ENCODE data around the gene NSUN6. TPM values are rescaled to one million over a fixed set of nuclear protein-coding genes. Genes with fewer than 3 reads are reported as not detected.
A peak's percentile ranks its signal among the peaks of the same experiment; 100 is the strongest.

NSUN6 gene
- total RNA-seq, 3 donors from 2014 or later = 6.7 to 10.6 (median 8.9) TPM

DNA sequence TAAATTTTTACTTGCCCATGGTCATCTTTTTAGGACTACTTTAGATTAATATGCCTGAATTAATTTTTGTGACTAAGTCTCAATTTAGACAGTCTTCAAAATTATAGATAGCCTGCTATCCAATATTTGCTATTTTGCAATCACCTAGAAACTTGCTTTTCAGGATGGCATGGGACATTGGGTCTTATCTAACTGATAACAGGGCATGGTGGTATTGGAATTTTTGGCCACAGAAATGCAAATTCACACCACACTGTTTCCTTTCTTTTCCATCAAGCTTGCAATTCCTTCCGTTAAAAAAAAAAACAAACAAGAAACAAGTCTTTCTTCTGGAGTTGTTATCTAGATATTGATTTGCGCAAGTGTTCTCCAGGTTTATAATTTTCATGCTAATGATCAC lies 16.6 kb upstream of the NSUN6 start:
- peaks cover 16% of the 10 kb centered on the region for H3K36me3 Mint-ChIP-seq (ENCODE audit: insufficient read depth)
- H3K9me3 Mint-ChIP-seq = no peaks in the 10 kb centered on the region

DNA sequence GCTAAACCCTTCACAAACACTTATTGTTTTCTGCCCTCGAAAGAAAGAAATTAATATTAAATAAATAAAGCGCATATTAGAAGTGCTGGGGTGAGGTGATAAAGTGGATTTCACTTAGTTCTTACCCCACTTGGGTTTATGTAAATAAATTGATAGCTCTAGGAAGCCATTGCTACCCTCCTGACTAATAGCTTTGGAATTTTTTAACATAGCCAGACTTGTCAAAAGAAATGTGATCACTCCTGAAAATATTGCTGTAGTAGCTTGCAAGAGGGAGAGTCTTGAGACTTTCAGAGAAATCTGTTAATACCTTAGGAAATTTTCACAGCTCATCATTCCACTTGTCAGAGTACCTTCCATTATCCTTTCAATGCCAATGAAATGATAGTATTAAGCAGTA lies 15.4 kb upstream of the NSUN6 start:
- no peak overlapping the region for H3K4me3 Mint-ChIP-seq
- ATAC-seq (no peak), DNase-seq (no peak)
- no peaks in the 10 kb centered on the region for H3K27me3 Mint-ChIP-seq (ENCODE audit: low read depth)
- peaks cover 37% of the 10 kb centered on the region for H3K4me1 Mint-ChIP-seq (ENCODE audit: low read depth)
- H3K9me3 Mint-ChIP-seq = no peaks in the 10 kb centered on the region
- H3K36me3 Mint-ChIP-seq (ENCODE audit: insufficient read depth) = peaks cover 16% of the 10 kb centered on the region

More for the DNA sequence above, 16.6 kb upstream of the NSUN6 start:
- no peak for DNase-seq
- no peaks in the 10 kb centered on the region for H3K27me3 Mint-ChIP-seq (ENCODE audit: low read depth)
- ATAC-seq = no peak
- peaks cover 29% of the 10 kb centered on the region for H3K4me1 Mint-ChIP-seq (ENCODE audit: low read depth)
- H3K4me3 Mint-ChIP-seq = no peak overlapping the region

DNA sequence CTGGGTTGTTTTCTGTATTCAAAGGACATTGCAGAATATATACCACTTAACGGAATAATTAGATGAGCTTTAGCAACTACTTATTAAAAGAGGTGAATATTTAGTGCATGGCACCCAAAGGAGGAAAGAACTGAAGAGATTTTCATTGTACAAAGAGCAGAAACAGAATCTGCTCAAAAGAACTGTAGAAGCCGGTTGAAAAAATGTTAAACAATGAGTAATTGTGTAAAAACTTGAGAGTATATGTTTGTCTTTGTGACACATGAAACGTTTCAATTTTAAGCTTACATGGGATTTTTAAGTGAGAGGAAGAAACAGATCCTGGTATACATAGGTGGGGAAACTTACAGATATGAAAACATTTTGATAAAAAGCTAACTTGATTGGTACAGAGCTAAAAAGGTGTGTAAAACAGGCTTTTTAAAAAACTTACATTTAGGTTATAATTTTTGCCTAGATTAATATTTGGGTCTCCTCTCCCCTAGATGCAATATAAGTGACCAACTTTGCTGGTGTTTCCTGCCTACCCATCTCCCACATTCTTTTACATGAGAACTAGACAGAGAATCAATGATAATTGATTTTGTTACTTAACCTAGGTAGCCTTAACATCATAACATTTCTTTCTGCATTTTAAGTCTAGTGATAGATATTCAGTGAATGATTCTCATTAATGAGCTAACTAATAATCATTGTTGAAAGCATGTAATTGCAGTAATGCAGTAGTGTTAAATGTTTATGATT lies 14.6 kb upstream of the NSUN6 start:
- no peak for ATAC-seq
- Mint-ChIP-seq H3K36me3 (ENCODE audit: insufficient read depth) (peaks cover 15% of the 10 kb centered on the region), H3K9me3 (no peaks in the 10 kb centered on the region), H3K4me1 (ENCODE audit: low read depth) (peaks cover 45% of the 10 kb centered on the region), H3K4me3 (no peak overlapping the region), H3K27me3 (ENCODE audit: low read depth) (no peaks in the 10 kb centered on the region)
- no peak for DNase-seq

DNA sequence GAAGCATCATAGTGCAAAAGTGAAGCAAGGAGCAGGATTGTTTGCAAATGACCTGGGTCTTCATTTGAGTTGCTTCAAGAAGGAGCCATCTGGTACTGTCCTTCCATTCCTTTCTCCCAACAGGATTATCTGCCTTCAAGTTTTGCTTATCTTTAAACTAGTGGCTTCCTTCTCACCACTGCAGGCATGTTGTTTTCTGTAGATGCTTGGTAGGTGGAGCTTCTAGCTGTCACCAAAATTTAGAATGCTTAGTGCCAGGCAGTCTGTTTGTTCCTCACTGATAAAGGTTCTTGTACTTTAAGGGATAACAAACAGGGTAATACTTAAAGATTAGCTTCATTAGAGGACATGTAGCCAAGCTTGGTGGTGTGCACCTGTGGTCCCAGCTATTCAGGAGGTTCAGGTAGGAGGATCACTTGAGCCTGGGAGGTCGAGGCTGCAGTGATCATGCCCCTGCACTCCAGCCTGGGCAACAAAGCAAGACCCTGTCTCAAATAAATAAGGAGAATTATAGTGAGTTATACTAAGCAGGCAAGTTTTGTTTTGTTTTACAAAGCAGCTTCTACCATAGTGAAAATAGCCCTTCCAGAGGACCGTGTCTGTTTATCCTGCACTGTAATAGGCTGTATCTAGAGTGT lies 13.6 kb upstream of the NSUN6 start:
- Mint-ChIP-seq H3K9me3 (no peaks in the 10 kb centered on the region), H3K27me3 (ENCODE audit: low read depth) (no peaks in the 10 kb centered on the region), H3K4me3 (no peak overlapping the region), H3K4me1 (ENCODE audit: low read depth) (peaks cover 52% of the 10 kb centered on the region), H3K36me3 (ENCODE audit: insufficient read depth) (peaks cover 15% of the 10 kb centered on the region)
- no peak for DNase-seq
- no peak for ATAC-seq

DNA sequence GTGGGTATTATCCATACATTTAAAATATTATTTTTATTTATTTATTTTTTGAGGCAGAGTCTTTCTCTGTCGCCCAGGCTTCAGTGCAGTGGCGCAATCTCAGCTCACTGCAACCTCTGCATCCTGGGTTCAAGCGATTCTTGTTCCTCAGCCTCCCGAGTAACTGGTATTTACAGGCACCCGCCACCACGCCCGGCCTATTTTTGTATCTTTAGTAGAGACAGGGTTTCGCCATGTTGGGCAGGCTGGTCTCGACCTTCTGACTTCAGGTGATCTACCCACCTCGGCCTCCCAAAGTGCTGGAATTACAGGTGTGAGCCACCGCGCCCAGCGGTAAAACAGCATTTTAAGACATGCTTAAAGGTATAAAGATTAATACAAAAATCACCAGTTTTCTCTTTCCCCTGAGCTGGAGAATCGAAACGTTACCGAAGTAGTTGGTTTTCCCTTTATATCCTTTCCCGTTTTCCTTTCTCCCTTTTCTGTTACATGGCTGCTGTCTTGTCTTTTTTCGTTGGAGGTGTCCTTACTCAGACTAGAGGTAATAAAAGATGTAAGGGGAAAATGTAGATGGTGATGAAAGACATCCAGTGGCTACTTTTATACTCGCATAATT lies 9.5 kb upstream of the NSUN6 start:
- ATAC-seq = no peak
- no peak for DNase-seq
- H3K27me3 Mint-ChIP-seq (ENCODE audit: low read depth) = no peaks in the 10 kb centered on the region
- peak overlapping the region; percentile 76 for H3K4me3 Mint-ChIP-seq
- H3K4me1 Mint-ChIP-seq (ENCODE audit: low read depth) = peaks cover 59% of the 10 kb centered on the region
- H3K9me3 Mint-ChIP-seq = no peaks in the 10 kb centered on the region
- H3K36me3 Mint-ChIP-seq (ENCODE audit: insufficient read depth) = peaks cover 3% of the 10 kb centered on the region

DNA sequence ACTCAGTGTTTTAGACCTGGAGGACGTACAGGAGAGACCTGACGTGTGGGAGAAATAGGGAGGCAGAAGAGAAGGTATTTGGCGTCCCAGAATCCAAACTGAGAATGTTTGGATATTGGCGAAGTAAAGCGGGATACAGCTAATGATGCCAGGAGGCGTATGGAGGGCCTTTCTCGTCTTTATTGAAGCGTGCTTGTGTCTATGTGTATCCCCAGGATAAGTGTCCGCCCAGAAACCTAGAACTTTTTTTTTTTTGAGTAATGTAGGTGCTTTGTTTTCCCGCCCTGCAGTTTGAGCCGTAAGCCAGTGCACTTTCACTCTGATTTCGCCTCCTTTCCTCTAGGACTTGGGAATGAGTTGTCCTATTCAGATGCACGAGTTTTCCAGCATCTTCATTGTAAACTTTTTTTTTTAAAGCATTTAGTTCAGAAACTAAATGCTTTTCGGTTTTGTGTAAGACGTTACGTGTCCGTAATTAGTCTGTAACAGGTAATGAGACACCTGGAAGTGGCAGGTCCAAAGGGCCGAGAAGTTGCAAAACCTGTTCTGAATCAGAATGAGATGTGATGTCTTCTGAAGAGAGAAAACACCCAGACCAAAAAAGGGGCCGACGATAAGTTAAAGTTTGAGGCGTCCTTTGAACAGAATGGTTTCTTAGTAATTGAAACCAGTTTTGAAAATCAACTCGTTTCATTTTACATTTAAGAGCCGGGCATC lies 8.6 kb upstream of the NSUN6 start:
- H3K4me1 Mint-ChIP-seq (ENCODE audit: low read depth) = peaks cover 49% of the 10 kb centered on the region
- DNase-seq = no peak
- peak; percentile 5 to 12 for ATAC-seq
- H3K4me3 Mint-ChIP-seq = peak overlapping the region; percentile 97
- H3K27me3 Mint-ChIP-seq (ENCODE audit: low read depth) = no peaks in the 10 kb centered on the region
- H3K36me3 Mint-ChIP-seq (ENCODE audit: insufficient read depth) = peaks cover 3% of the 10 kb centered on the region
- H3K9me3 Mint-ChIP-seq = no peaks in the 10 kb centered on the region

DNA sequence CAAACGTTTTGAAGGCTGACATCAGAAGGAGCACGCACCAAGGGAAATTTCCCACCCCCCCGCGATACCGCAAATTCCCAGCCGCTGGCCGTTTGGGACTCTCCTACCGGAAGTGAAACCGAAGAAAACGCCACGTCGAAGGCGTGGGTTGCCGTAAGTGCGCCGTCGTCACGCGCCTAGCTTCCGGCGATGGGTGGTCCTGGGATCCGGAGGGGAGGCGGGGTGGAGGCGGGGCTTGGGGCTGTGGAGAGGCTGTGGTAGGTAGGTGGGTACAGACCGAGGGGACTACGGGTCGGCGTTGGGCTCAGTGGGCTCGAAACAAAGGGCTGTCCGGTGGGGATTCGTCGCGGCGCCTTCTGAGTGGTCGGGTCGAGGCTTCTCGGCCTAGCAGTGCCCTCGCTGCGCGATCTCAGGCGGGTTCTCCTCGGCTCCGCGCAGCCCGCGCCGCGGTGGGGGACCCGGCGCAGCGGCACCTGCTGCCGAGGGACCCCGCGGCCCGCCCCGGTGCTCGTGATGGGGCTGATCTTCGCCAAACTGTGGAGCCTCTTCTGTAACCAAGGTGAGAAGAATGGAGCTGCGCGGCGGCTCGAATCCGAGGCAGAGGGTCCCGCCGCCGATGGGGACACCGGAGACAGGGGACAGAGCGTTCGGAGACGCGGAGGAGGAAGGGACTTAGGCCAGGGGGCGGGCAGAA lies 7.9 kb upstream of the NSUN6 start, which contains the start of gene ARL5B:
Gene ARL5B (plus strand): TSS at position 307 of the 694 bp plus-strand sequence. CDS start 207 bp downstream, at position 514.
- ATAC-seq = peak; percentile 97 to 98

DNA sequence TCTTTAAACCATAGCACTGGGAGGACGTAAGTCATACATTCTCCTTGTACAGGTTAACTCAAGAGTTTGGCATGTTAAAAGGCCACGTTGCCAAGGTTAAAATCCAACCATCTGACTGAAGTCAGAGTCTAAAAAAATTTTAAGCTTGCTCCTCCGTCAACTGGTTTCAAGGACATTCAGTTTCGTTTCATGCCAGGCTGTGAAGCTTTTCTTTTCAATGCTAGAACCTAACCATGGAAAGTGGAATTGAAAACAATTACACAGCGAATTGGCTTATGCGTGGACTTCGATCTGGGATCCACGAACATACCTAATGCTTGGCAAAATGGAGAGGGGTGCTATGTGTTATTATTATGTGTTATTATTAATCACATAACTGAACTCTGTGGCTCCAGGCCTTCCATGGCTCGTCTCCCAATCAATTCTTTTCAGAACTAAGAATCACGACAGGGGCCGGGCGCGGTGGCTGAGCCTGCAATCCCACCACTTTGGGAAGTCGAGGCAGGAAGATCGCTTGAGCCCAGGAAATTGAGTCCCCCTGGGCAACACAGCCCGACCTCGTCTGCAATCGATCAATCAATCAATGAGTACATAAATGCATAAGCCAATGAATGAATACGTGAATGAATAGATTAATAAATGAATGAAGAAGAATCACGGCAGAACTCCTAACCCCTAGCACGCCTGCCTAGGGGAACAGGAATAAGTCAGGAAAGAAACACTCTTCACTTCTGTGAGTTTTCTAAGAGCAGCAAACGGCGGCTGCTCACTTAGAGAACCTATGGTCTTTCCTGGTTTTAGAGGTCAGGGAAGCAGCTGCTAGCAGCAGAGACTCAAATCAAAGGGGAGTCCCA lies 7.1 kb upstream of the NSUN6 start:
- Mint-ChIP-seq H3K9me3 (no peaks in the 10 kb centered on the region), H3K36me3 (ENCODE audit: insufficient read depth) (peaks cover 8% of the 10 kb centered on the region), H3K4me1 (ENCODE audit: low read depth) (peaks cover 40% of the 10 kb centered on the region), H3K4me3 (peak overlapping the region; percentile 97), H3K27me3 (ENCODE audit: low read depth) (no peaks in the 10 kb centered on the region)
- no peak for ATAC-seq
- DNase-seq = no peak

More for the DNA sequence above, 7.9 kb upstream of the NSUN6 start, which contains the start of gene ARL5B:
- Mint-ChIP-seq H3K4me1 (ENCODE audit: low read depth) (peaks cover 47% of the 10 kb centered on the region), H3K4me3 (peak within 1 kb of the TSS; percentile 97), H3K36me3 (ENCODE audit: insufficient read depth) (peaks cover 7% of the 10 kb centered on the region), H3K9me3 (no peaks in the 10 kb centered on the region), H3K27me3 (ENCODE audit: low read depth) (no peaks in the 10 kb centered on the region)
- peak; percentile 94 for DNase-seq

DNA sequence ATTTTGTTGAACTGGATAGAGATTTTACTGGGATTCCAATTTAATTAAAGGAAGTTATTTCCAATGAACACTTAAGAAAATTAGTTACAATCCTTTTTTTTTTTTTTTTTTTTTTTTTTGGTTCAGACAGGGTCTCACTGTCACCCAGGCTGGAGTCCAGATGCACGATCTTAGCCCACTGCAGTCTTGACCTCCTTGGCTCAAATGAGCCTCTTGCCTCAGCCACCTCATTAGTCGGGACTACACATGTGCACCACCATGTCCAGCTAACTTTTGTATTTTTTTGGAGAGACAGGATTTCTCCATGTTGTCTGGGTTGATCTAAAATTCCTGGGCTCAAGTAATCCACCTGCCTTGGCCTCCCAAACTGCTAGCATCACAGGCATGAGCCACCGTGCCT lies 5.3 kb upstream of the NSUN6 start:
- no peaks in the 10 kb centered on the region for H3K9me3 Mint-ChIP-seq
- ATAC-seq (no peak), DNase-seq (no peak)
- no peaks in the 10 kb centered on the region for H3K27me3 Mint-ChIP-seq (ENCODE audit: low read depth)
- H3K4me3 Mint-ChIP-seq = no peak overlapping the region
- H3K4me1 Mint-ChIP-seq (ENCODE audit: low read depth) = peaks cover 38% of the 10 kb centered on the region
- H3K36me3 Mint-ChIP-seq (ENCODE audit: insufficient read depth) = peaks cover 7% of the 10 kb centered on the region

DNA sequence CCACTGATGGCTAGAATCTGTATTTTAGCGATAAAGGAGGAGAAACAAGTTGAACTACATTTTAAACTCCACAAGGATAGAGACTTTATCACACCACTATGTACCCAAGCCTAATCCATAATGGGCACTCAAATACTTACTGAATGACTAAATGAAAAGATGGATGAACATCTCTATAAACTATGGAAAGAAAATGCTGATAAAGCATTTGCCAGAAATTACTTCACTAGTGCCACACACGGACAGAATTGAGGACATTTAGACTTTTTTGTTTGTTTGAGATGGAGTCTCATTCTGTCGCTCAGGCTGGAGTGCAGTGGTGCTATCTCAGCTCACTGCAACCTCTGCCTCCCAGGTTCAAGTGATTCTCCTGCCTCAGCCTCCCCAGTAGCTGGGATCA lies 1.7 kb upstream of the NSUN6 start:
- H3K9me3 Mint-ChIP-seq = no peaks in the 10 kb centered on the region
- no peak overlapping the region for H3K4me3 Mint-ChIP-seq
- ATAC-seq (no peak), DNase-seq (no peak)
- peaks cover 7% of the 10 kb centered on the region for H3K36me3 Mint-ChIP-seq (ENCODE audit: insufficient read depth)
- H3K4me1 Mint-ChIP-seq (ENCODE audit: low read depth) = peaks cover 43% of the 10 kb centered on the region
- H3K27me3 Mint-ChIP-seq (ENCODE audit: low read depth) = no peaks in the 10 kb centered on the region

DNA sequence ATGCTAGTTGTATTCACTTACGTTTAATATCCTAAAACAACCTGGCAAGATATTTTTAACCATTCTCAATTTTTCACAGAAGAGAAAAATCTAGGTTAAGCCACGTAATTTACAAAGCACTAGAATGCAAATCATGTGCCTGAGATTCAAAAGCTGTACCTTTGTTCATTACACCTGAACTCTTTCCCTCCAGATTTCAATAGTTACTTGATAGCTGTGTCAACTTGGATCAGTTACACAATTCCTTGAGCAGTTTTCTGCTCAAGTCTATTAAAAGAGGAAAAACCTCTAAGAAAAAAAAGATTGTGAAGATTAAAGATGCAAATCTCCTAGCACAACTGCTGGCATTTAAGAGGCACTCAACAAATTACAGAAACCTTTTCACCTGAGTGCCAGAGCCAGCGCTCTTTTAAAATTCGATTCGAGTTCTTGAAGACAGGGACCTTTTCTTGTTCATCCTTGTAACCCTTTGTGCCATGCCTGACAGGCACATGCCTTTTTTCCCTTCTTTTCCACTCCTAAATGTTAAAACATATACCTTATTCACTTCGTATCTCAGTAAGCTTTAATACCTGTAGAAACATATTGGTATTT lies 886 bp downstream of the NSUN6 start:
- Mint-ChIP-seq H3K9me3 (no peaks in the 10 kb centered on the region), H3K4me1 (ENCODE audit: low read depth) (peaks cover 44% of the 10 kb centered on the region), H3K27me3 (ENCODE audit: low read depth) (no peaks in the 10 kb centered on the region), H3K36me3 (ENCODE audit: insufficient read depth) (peaks cover 8% of the 10 kb centered on the region), H3K4me3 (peak overlapping the region; percentile 97)
- no peak for ATAC-seq
- DNase-seq = no peak

DNA sequence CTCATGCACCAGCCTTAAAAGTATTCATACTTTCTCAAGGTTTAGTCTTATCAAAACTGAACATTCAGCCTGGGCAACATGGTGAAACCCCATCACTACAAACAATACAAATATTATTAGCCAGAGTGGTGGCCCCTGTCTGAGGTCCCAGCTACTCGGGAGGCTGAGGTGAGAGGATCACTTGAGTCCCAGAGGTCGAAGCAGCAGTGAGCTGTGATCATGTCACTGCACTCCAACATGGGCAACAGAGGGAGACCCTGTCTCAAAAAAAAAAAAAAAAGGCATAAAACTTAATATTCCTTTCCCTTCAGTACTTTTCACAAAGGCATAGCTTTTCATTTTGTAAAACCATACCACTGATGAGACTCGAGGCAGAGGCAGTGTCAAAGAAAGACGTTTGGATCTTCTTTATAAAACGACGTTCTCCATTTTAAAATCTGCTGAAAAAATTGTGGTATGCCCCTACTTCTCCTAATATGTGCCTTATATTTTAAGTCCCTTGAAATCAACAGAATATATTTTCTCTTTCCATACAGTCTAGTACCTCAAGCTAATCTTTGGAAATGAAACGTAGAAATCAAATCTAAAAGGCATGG lies 1.9 kb downstream of the NSUN6 start:
- Mint-ChIP-seq H3K9me3 (no peaks in the 10 kb centered on the region), H3K27me3 (ENCODE audit: low read depth) (no peaks in the 10 kb centered on the region), H3K4me3 (peak overlapping the region; percentile 97), H3K4me1 (ENCODE audit: low read depth) (peaks cover 44% of the 10 kb centered on the region), H3K36me3 (ENCODE audit: insufficient read depth) (peaks cover 6% of the 10 kb centered on the region)
- DNase-seq (no peak), ATAC-seq (no peak)

All from activated T-cell treated with anti-CD3 and anti-CD28 coated beads, Interleukin-2, amount 50 U/mL, for 4 hours (primary cell).